HCT116 (cell line): ENCODE measurements around the gene HAO2.

Experiments
- CBX3 ChIP-seq: IDR thresholded peaks from 2 replicates; pipeline ENCODE4 v1.6.1; 2012; ENCODE audit warnings: low read depth
- CEBPB ChIP-seq: IDR thresholded peaks from 2 replicates; pipeline ENCODE4 v1.6.1; 2012; ENCODE audit warnings: low read depth
- ELF1 ChIP-seq: IDR thresholded peaks from 2 replicates; pipeline ENCODE4 v1.6.1; 2012; ENCODE audit warnings: low read depth, borderline replicate concordance
- EZH2 ChIP-seq: fragments of 200-600 bp; sonication (generic); IDR thresholded peaks from 2 replicates; pipeline ENCODE4 v1.6.1; 2017; ENCODE audit warnings: antibody characterized with exemption, mixed run types
- EZH2phosphoT487 ChIP-seq: fragments of 200-600 bp; IDR thresholded peaks from 2 replicates; pipeline ENCODE4 v1.6.1; 2018; ENCODE audit warnings: antibody characterized with exemption, borderline replicate concordance
- POLR2A ChIP-seq: IDR thresholded peaks from 2 replicates; pipeline ENCODE4 v1.7.0; 2011; ENCODE audit warnings: borderline replicate concordance; ENCODE audit not compliant: insufficient read depth, insufficient read length; ENCODE audit errors: extremely low read depth
- POLR2AphosphoS5 ChIP-seq: IDR thresholded peaks from 2 replicates; pipeline ENCODE4 v1.6.1; 2011; ENCODE audit warnings: mild to moderate bottlenecking, low read depth, low read length, moderate library complexity
- RAD21 ChIP-seq: IDR thresholded peaks from 2 replicates; pipeline ENCODE4 v1.6.1; 2012; ENCODE audit warnings: low read depth, mild to moderate bottlenecking
- TCF7L2 ChIP-seq: IDR thresholded peaks from 2 replicates; pipeline ENCODE4 v1.7.0; 2011; ENCODE audit warnings: borderline replicate concordance, inconsistent platforms; ENCODE audit not compliant: insufficient read depth, insufficient read length; ENCODE audit errors: extremely low read depth
- ZFX ChIP-seq: fragments of 450-650 bp; IDR thresholded peaks from 2 replicates; pipeline ENCODE4 v1.6.1; 2017
- ZNF274 ChIP-seq: fragments of 200-500 bp; sonication (Bioruptor generic); IDR thresholded peaks from 2 replicates; pipeline ENCODE4 v1.6.1; 2014; ENCODE audit warnings: mild to moderate bottlenecking, low read depth, low read length, inconsistent platforms
- TF ChIP-seq, protein P1 (sequence below), 3 experiments: fragments of 200-600 bp in 1 of 3; sonication (generic) in 1 of 3; IDR thresholded peaks in 2 of 3; conservative IDR thresholded peaks in 1 of 3; 2 replicates each; pipeline ENCODE4 v1.5.1; 2012 to 2017; ENCODE audit warnings: low read depth in 2 of 3, low read length in 2 of 3, antibody characterized with exemption in 1 of 3, borderline replicate concordance in 1 of 3, control low read depth in 1 of 3, mild to moderate bottlenecking in 1 of 3, mixed read lengths in 1 of 3, mixed run types in 1 of 3, moderate library complexity in 1 of 3; ENCODE audit not compliant: insufficient read depth in 1 of 3

DNA sequence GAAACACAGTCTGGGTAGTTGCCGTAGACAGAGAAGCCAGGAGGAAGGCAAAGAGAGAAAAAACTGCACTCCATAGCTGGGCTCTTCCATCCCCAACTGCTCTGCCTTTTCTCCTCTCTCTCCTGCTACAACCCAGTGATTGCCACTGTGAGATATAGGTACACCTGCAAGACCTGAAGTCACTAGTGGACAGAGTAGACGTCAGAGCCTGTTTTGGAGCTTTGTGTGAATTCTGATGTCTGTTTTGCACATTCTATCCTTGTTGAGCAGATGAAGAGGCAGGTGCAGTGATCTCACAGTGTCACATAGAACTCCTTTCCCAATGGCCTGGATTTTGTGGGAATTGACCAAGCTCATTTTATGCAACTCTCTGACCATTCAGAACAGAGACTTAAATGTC, 2.2 kb downstream of the HAO2 start:
- no peak for TF ChIP-seq ELF1
- no peak for TF ChIP-seq POLR2AphosphoS5
- no peak for TF ChIP-seq ZNF274
- TF ChIP-seq, protein P1, sequence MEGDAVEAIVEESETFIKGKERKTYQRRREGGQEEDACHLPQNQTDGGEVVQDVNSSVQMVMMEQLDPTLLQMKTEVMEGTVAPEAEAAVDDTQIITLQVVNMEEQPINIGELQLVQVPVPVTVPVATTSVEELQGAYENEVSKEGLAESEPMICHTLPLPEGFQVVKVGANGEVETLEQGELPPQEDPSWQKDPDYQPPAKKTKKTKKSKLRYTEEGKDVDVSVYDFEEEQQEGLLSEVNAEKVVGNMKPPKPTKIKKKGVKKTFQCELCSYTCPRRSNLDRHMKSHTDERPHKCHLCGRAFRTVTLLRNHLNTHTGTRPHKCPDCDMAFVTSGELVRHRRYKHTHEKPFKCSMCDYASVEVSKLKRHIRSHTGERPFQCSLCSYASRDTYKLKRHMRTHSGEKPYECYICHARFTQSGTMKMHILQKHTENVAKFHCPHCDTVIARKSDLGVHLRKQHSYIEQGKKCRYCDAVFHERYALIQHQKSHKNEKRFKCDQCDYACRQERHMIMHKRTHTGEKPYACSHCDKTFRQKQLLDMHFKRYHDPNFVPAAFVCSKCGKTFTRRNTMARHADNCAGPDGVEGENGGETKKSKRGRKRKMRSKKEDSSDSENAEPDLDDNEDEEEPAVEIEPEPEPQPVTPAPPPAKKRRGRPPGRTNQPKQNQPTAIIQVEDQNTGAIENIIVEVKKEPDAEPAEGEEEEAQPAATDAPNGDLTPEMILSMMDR (IDR thresholded peaks at IDR 0.05 in 2 of 3, conservative IDR thresholded peaks at IDR 0.05 in 1 of 3; ENCODE audit: borderline replicate concordance in 1 of 3, insufficient read depth in 1 of 3, low read depth in 2 of 3, low read length in 2 of 3): no peak
- TF ChIP-seq CBX3: no peak
- TF ChIP-seq POLR2A: no peak
- TF ChIP-seq EZH2: no peak
- TF ChIP-seq RAD21: no peak
- TF ChIP-seq ZFX: no peak
- TF ChIP-seq TCF7L2: no peak
- TF ChIP-seq CEBPB: no peak
- TF ChIP-seq EZH2phosphoT487: no peak
